Left ventricle myocardium inferior (tissue), 1 donor: Measurements from ENCODE around the gene RNU6-1. TPM values are rescaled to one million over a fixed set of nuclear protein-coding genes. Genes with fewer than 3 reads are reported as not detected.
A peak's percentile ranks its signal among the peaks of the same experiment; 100 is the strongest.

Experiments used
- DNase-seq: peaks from one replicate; pipeline ENCODE4 v3.0.0-alpha.2; 2020
- H3K27ac ChIP-seq: fragments of 200-600 bp; replicated peaks from 2 replicates; pipeline ENCODE4 v1.8.0; 2021
- H3K27me3 ChIP-seq: fragments of 200-600 bp; 2 replicates; pipeline ENCODE4 v1.8.0; 2021; ENCODE audit warnings: low read depth
- H3K36me3 ChIP-seq: fragments of 200-600 bp; 2 replicates; pipeline ENCODE4 v1.8.0; 2021
- H3K4me1 ChIP-seq: fragments of 200-600 bp; 2 replicates; pipeline ENCODE4 v1.8.0; 2021
- H3K4me3 ChIP-seq: fragments of 200-600 bp; 2 replicates; pipeline ENCODE4 v1.8.0; 2021; ENCODE audit warnings: mild to moderate bottlenecking, moderate library complexity
- H3K9me3 ChIP-seq: fragments of 200-600 bp; replicated peaks from 2 replicates; pipeline ENCODE4 v1.8.0; 2021
- intact Hi-C: fragments of 100-400 bp; cut with micrococcal nuclease; formaldehyde crosslinking; loops from one replicate; pipeline ENCODE4 v1.11.0; 2022
- long read RNA-seq: library from polyadenylated mRNA; unstranded; transcript quantifications from one replicate; pipeline ENCODE4 v2.0.0, GENCODE V29; 2021
- total RNA-seq: library from RNA; stranded (reverse); fragmentation: NEBNext Ultra II Directional; extraction: Animal tissue kit (Norgen Biotek cat#: 25700); gene quantifications from one replicate; pipeline ENCODE4 v1.2.1, GENCODE V29; 2021
- TF ChIP-seq, protein P1 (sequence below): fragments of 200-600 bp; IDR thresholded peaks from 2 replicates; pipeline ENCODE4 v1.8.0; 2021; ENCODE audit warnings: antibody characterized with exemption, mild to moderate bottlenecking, borderline replicate concordance
- donor health status: DM: no; HTN: yes; CAD: no; lungs with severe emphysema.

The RNU6-1 gene
- not detected for total RNA-seq
- long read RNA-seq = 0 reads

DNA sequence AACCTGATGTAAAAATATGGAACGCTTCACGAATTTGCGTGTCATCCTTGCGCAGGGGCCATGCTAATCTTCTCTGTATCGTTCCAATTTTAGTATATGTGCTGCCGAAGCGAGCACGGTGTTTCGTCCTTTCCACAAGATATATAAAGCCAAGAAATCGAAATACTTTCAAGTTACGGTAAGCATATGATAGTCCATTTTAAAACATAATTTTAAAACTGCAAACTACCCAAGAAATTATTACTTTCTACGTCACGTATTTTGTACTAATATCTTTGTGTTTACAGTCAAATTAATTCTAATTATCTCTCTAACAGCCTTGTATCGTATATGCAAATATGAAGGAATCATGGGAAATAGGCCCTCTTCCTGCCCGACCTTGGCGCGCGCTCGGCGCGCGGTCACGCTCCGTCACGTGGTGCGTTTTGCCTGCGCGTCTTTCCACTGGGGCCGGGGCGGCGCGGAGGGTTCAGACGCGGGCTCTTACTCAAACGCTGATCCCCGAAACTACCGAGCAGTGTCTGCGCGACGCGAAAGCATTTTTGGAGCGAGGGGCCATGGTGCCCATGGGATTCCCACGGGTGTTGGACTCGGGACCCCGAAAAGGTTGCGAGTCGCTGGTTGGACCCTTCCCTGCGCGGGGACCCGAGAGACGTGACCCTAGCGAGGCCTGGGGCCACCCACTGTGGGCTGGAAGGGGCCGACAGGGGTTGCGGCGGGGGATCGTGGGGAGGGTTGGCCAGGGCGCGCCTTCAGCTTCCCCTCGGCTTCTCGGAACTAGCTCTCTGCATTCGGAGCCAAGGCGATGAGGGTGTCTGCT lies at the start of gene RNU6-1:
TSS of gene RNU6-1 (minus strand) at position 117 of the 820 bp plus-strand sequence.
- H3K27me3 ChIP-seq = peaks cover 11% of the 10 kb centered on the region
- peak within 1 kb of the TSS; percentile 89 for H3K4me3 ChIP-seq
- no peaks in the 10 kb centered on the region for H3K9me3 ChIP-seq
- peak; percentile 94 for DNase-seq
- TF ChIP-seq, protein P1, sequence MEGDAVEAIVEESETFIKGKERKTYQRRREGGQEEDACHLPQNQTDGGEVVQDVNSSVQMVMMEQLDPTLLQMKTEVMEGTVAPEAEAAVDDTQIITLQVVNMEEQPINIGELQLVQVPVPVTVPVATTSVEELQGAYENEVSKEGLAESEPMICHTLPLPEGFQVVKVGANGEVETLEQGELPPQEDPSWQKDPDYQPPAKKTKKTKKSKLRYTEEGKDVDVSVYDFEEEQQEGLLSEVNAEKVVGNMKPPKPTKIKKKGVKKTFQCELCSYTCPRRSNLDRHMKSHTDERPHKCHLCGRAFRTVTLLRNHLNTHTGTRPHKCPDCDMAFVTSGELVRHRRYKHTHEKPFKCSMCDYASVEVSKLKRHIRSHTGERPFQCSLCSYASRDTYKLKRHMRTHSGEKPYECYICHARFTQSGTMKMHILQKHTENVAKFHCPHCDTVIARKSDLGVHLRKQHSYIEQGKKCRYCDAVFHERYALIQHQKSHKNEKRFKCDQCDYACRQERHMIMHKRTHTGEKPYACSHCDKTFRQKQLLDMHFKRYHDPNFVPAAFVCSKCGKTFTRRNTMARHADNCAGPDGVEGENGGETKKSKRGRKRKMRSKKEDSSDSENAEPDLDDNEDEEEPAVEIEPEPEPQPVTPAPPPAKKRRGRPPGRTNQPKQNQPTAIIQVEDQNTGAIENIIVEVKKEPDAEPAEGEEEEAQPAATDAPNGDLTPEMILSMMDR = no peak
- H3K4me1 ChIP-seq = peaks cover 41% of the 10 kb centered on the region
- no peaks in the 10 kb centered on the region for H3K36me3 ChIP-seq
- H3K27ac ChIP-seq = peak within 1 kb of the TSS; percentile 98
- intact Hi-C loops = no loop called here

DNA sequence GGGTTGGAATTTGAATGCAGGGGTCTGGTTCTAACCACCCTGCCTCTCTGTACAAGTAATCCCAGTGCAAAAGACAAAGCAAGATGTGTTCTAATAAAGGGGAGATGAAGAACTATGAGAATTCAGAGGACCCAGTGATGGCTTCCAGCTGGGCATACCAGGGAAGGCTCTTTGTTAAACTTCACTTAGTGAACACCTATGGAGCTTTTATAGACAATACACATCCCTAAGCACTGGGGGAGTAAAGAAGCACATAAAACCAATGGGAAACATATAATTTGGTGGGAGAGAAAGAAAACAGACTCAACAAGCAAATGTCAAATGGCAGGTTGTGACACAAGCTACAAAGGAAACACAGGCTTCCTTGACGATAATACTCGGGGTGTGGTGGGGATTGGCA lies 47.9 kb upstream of the RNU6-1 start:
- Histone ChIP-seq H3K27me3 (no peaks in the 10 kb centered on the region), H3K9me3 (peaks cover 8% of the 10 kb centered on the region), H3K27ac (no peak overlapping the region), H3K4me3 (no peak overlapping the region), H3K4me1 (peaks cover 23% of the 10 kb centered on the region), H3K36me3 (no peaks in the 10 kb centered on the region)
- intact Hi-C loops = no loop called here
- TF ChIP-seq, protein P1 = no peak
- DNase-seq = no peak

DNA sequence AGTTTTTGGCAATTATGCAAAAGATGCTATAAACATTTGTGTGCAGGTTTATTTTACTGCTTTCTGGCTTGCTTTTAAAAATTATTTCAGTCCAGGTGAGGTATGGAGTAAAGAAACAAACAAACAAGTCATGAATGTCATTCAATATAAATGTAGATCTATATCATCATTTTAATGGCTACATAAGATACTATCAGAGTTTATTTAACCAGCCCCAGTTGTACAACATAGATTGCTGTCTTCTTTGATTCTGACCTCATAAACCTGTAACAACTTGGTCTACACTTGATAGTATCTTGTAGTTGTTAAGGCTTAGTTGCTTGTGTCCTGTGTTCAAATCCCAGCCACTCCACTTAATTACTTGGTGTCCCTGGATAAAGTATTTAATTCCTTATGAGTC lies 46.0 kb upstream of the RNU6-1 start:
- peaks cover 24% of the 10 kb centered on the region for H3K4me1 ChIP-seq
- no peak overlapping the region for H3K4me3 ChIP-seq
- H3K9me3 ChIP-seq = peaks cover 8% of the 10 kb centered on the region
- no peak overlapping the region for H3K27ac ChIP-seq
- no peaks in the 10 kb centered on the region for H3K27me3 ChIP-seq
- DNase-seq = no peak
- H3K36me3 ChIP-seq = no peaks in the 10 kb centered on the region
- intact Hi-C loops = no loop called here
- TF ChIP-seq, protein P1 = no peak

DNA sequence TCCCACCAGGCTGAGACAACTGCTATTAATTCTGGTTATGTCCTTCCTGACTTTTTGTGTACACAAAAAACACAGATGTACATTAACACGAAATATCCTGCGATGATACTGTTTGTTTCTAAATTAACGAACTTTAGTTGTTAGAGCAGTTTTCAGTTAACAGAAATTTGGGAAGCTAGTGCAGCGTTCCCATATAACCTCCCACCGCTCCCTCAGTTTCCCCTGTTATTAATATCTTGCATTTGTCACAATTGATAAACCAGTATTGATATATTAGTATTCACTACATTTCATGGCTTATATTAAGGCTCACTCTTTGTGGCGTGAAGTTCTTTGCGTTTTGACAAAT lies 45.3 kb upstream of the RNU6-1 start:
- H3K9me3 ChIP-seq = peaks cover 1% of the 10 kb centered on the region
- peak overlapping the region; percentile 90 for H3K27ac ChIP-seq
- peaks cover 24% of the 10 kb centered on the region for H3K4me1 ChIP-seq
- no peaks in the 10 kb centered on the region for H3K27me3 ChIP-seq
- no peak for DNase-seq
- H3K4me3 ChIP-seq = peak overlapping the region; percentile 70
- H3K36me3 ChIP-seq = no peaks in the 10 kb centered on the region
- intact Hi-C loops = no loop called here
- TF ChIP-seq, protein P1 = no peak

DNA sequence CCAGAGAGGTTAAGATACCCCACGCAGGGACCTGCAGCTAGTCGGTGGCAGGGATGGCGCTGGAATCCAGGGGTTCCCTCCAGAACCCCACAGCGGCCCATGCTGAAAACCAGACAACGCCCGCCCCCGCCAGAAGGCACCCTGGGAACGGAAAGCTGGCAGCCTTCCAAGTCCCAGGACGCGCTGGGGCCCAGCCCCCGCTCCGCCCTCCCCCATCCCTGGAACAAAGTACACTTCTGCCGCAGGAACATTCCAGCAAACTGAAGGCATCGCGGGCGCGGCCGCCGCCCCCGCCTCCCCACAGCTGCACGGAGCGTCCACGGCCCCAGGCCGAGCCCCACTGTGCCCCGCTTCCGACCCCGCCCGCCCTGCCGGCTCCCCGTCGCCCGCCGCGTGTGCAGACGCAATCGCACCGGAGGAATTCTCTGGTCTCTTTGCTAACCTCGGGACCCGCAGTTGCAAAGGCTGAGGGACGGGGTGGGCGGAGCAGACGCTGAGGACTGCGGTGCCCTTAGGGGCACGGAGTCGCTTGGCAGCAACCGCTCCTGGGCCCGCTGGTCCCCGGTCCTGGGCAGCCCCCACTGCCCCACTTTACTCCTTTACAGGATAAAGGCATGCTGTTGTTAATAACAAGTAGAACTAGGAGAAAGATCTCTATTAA lies 44.8 kb upstream of the RNU6-1 start:
- H3K4me1 ChIP-seq = peaks cover 24% of the 10 kb centered on the region
- intact Hi-C loops = no loop called here

More for the DNA sequence above, 44.8 kb upstream of the RNU6-1 start:
- TF ChIP-seq, protein P1 = no peak
- H3K36me3 ChIP-seq = no peaks in the 10 kb centered on the region
- H3K9me3 ChIP-seq = no peaks in the 10 kb centered on the region
- H3K4me3 ChIP-seq = peak overlapping the region; percentile 70
- peak overlapping the region; percentile 90 for H3K27ac ChIP-seq
- no peaks in the 10 kb centered on the region for H3K27me3 ChIP-seq
- DNase-seq = peak; percentile 87
